Stimulated activated CD4-positive, alpha-beta T cell treated with anti-CD3 and anti-CD28 coated beads, Interleukin-1b, Interleukin-23, amount 100 ng/mL, for 24 hours (primary cell): ENCODE results near the gene PREX1.
"Not testable (repeated sequence)": the region's sequence is repeated elsewhere in the genome, so short reads cannot be mapped to it uniquely, and the experiment has no call there.

Experiments used
- DNase-seq, 4 experiments: peaks; one replicate each; pipeline ENCODE4 v3.0.0-alpha.2; 2020; ENCODE audit warnings: low read depth in 4 of 4, low spot score in 1 of 4

The PREX1 gene

GRCh38 chr20:48812600-48813445 lies 15.0 kb downstream of the PREX1 start:
- no peak for DNase-seq

DNA sequence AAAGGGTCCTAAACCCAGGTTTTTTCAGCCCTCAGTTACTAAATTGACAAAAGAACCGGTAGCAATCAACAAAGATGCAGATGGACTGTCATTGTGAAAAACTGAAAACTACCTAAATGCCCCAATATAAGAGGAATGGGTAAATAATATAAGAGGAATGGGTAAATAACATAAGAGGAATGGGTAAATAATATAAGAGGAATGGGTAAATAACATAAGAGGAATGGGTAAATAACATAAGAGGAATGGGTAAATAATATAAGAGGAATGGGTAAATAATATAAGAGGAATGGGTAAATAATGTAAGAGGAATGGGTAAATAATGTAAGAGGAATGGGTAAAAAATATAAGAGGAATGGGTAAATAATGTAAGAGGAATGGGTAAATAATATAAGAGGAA lies 15.7 kb downstream of the PREX1 start:
- not testable (repeated sequence) for DNase-seq

DNA sequence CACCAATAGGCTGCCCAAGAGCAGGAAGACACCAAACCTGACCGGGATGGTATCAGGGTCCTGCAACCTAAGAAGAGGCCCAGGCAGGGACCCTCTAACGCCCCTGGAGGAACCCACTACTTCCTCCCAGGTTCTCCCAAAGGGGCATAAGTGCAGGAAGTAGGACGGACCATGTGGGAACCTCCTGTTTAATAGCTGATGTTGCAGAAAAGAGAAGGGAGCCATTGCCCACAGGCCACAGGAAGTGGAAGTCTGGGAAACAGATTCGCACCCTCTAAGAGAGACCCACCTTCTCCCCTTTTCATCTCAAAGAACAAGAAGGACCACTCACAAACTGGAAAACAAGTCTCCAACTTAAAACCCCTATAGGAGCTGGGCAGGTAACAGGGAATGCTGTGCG lies 18.1 kb downstream of the PREX1 start:
- DNase-seq: no peak

DNA sequence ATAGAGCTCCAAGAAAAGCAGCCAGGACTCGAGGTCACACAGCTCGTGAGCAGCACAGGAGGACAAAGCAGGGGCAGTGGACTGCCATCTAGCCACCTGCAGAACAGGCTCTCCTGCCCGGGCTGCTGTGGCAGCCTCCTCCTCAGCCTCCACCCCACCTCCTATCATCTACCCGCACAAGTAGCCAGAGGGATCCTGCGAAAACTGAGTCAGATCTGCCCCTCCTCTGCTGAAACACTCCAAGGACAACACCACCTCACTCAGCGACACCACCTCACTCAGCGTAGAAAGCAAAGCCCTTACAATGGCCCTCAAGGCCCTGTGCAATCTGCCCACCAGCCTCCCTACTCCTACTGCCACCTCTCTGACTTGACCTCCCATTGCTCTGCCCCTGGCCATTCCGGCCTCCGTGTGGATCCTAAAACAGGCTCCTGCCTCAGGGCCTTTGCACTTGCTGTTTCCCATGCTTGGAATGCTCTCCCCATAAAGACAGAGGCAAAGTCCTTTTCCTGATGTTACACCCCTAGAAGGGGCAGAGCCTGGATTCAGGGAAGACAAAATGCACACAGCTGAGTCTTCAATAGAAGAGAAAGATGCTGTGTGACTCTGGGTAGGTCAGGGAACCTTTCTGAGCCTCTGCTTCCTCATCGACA lies 19.3 kb downstream of the PREX1 start:
- DNase-seq: no peak

DNA sequence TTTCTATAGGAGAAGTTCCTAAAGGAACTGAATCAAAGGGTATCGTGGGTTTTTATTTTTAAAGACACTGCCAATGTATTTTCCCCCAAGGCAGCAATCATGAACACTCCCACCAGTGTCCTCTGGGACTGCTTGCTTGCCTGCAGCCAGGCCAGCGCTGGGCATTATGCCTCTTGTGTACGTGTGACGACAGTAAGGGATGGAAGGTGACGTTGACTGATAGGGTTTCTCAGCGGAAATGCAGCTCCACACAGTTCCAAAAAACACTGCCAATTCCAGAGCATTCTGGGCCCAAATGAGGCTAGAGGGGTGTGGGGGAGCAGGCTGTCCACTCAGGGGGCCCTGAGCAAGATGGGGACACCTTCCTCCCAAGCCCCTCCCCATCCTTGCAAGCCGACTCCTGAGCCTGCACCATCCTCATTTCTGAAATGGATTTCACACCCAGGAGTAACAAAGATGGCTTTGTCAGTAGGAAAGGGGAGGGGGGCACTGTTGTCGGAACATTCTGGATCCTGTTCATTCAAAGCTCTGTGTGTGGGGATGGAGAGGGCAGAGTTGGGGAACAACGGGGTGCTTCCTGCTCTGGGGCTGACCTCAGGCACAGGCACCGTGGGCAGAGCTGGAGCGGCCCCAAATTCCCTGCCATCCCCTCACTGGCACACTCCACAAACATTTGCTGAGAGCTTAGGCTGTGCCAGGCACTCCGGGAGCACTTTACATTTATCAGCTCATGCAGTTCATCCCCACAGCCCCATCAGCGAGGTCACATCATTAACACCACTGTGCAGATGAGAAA lies 20.0 kb downstream of the PREX1 start:
- no peak for DNase-seq

- no peak for DNase-seq
Measured at GRCh38 chr20:48807051-48807450, 20.7 kb downstream of the PREX1 start.

DNA sequence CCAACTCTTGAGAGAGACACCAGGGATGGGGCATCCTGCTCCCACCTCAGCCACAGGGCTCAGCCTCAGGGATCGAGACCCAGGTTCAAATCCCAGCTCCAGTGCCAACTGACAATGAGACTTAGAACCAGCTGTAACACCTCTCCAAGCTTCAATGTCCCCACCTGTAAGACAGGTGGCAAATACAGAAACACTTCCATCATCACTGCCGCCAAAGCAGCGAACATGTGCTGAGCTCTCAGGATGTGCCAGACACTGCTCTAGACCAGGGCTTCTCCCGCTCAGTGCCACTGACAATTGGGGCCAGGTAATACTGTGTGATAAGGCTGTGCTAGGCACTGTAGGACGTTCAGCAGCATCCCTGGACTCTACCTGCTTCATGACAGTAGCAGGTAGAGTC lies 22.1 kb downstream of the PREX1 start:
- DNase-seq: no peak

DNA sequence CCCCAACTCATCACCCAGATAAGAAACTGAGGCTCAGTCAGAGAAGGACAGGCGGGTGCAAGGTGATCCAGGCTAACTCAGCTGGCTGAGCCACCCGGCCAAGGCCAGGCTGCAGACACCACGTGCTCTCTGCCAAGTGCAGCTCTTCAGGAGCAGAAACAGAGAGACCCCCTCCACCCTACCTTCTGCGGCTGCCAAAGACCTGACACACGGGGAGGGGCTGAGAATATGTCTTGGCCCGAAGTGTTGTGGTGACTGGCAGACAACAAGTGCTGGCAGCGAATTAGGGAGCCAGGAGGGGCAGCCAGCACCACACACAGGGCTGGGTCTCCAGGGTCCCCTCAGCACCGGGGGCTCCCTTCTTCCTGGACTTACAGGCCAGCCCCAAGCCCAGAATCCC lies 22.5 kb downstream of the PREX1 start:
- DNase-seq: no peak

GRCh38 chr20:48804300-48804980 lies 23.4 kb downstream of the PREX1 start:
- DNase-seq: no peak

DNA sequence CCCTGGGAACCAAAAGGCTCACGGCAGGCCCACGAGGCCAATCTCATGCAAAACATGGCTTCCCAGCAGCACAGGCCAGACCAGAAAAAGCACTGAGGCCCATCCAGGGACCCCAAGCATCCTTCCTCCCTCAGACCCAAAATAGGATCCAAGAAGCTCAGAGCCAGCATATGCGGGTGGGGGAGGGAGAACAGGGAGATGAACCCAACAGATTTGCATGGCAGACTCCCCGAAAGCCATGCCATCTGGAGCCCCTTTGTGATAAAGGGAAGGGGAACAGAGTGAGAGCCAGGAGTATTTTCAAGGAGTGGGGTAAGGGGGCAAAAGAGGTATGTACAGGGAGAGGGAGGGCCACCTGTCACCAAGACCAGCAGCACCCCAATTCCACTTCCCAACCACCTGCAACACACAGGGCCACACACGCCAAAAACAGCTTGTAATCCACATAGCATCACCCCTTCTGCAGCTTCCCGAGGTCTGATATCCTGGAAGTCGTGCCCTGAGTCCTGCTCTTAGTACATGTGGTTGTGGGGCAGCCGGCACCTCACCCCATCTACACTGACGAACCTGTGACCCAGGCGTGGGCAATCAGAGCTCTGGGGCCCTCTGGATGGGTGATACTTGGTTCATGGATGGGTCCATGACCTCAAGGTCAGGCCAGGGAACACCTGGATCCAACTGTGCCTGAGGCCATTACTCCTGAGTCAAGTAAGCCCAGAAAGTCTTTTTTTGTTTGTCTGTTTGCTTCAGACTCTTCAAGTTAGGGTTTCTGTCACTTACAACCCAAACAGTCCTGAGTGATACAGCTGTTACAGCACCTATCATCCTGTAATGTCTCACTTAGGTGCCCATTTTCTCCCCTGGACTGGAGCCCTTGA lies 24.4 kb downstream of the PREX1 start:
- no peak for DNase-seq

DNA sequence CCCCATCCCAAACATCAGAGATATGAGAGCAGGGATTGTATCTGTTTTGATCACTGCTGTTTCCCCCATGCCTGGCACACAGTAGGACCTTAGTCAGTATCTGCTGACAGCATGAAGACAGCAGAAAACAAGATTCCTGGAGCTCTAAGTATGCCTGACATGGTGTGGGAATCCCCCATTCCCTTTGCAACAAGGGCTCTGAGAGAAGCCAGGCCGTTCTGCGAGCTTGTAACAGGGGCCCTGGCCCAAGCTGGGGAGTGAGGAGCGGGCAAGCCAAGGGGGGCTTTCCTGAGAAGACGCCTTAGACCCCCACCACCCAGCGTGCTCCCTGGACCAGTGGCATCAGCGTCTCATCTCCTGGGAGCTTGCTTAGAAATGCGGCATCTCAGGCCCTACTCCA lies 25.2 kb downstream of the PREX1 start:
- DNase-seq: no peak

DNA sequence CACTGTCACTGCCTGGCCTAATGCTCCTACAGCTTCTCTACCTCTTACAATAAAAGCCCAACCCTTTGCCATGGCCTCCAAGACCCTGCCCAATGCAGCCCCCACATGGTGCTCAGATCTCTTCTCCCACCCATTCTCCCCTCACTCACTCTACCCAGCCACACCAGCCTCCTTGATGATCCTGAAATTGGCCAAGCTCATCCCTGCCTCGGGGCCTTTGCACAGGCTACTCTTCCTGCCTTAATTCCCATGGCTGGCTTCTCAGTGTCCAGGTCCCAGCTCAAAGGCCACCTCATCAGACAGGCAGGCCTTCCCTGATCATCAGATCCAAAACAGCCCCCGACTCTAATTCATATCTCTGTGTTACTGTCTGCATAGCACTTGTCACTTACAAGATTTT lies 25.6 kb downstream of the PREX1 start:
- DNase-seq: no peak

DNA sequence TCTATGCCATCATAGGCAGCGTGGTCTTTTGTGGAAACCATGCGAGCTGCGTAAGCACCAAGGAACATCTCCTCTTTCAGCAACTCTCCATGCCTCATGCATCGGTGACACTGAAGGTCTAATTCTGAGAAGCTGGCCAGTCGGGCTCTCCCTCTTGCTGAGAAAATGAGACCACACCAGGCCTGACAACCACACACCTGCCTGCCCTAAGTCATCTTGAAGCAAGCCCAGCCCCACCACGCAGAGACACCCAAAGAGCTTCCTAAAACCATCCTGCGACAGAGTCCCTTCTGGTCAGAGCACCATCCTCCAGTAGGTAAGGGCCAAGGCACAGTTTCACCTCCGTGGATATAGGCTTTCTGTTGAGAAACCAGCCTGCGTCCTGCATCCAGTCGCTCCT lies 26.6 kb downstream of the PREX1 start:
- no peak for DNase-seq

DNA sequence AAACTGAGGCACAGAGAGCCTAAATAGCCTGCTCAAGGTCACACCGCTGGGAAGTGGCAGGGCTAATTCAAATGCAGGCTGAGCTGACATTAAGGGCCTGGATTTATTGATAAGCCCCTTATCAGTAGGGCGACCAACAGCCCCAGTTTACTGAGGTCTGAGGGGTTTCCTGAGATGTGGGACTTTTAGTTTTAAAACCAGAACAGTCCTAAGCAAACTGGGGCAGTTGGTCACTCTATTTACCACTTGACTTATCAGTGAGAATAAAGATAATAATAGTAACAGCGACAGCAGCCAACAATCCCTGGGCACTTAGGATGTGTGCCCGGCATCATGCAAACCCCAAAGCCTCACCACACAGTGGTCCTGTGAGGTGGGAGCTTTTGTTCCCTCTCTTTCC lies 27.6 kb downstream of the PREX1 start:
- no peak for DNase-seq

GRCh38 chr20:48799328-48800105 lies 28.3 kb downstream of the PREX1 start:
- DNase-seq: no peak

DNA sequence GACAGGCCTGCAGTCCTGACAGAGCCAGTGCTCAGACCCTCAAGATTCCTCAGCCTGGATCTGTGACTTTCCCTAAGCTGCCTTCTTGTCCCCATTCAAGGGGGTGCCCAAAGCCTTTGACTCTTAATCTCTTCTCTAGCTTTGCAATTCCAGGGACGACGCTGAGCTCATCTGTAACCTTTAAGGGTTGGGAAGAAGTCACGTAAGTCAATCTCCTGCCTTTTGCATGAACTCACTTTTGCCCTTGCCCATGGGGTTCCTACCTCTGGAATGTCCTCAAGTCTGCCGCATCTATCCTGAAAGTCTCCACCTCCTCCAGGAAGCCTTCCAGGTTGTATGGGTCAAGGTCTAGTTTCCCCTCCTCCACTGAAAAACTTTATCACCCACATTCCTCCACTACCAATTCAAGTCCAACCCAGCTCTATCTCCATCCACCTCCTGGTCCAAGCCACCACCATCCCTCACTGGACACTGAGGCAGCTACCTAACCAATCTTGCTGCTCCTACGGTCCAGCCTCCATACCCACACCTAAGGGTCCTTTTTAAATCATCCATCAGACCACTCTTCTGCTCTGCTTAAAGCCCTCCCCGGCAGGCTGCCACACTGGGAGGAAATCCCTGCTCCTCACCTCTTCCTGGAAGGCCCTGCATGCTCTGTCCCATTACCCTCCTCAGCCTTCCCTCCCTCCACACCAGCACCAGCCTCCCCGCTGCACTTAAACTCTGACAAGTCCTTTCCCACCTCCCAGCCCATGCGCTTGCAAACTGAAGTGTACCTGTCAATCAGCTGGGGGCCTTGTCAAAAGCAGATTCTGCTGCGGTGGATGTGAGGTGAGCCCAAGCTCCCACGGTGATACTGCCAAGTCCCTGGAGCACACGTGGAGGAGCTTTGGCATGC lies 29.7 kb downstream of the PREX1 start:
- DNase-seq: no peak

DNA sequence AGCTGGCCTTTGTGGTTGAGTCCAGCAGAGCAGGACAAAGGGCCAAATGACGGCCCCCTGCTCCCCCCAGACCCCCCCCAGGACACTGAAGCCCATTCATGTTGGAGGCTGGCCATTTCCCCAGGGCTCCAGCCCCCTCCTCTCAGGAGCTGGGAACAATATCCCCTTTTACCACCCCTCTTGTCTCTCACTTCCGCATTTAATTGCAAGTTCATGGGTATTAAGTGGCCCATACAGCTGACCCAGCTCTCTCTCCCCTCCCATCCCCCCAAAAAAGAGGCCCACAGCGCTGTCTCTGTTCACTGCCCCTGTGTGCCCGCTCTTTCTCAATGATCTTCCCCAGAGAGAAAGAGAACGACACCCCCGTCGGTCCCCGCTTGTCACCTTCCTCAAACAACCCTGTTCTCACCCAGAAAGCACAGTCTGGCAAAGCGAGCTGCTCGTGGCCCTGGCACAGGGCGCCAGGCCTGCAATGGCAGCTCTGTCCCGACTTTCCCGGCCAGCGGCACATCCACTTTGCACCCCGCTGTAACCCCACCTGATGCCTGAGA lies 30.4 kb downstream of the PREX1 start:
- no peak for DNase-seq

- no peak for DNase-seq
Measured at GRCh38 chr20:48795732-48796131, 32.1 kb downstream of the PREX1 start.
